ENCODE data around the gene HIVEP1.

Gene HIVEP1

DNA sequence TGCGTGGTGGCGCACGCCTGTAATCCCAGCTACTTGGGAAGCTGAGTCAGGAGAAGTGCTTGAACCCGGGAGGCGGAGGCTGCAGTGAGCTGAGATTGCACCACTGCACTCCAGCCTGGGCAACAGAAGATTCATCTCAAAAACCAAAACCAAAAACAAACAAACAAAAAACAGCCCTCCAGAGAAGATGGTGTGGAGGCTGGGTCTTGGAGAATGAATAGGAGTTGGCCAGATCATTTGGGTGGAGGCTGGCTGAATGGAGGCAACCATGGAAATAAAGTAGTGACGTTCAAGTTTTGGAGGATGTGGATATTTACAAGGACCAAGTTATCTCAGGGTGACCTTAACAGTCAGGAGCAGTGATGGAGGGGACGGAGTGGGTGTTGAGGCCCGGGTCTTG is 24.7 kb downstream of the HIVEP1 start:
- H2BK5ac ChIP-seq (ENCODE audit: low read length) = no peak overlapping the region
- H3K36me3 ChIP-seq (replicated peaks in 1 of 2; ENCODE audit: control insufficient read depth in 2 of 2, insufficient read depth in 2 of 2, low read length in 2 of 2) = no peaks in the 10 kb centered on the region
- H3K9ac ChIP-seq (ENCODE audit: low read depth, low read length, poor library complexity) = no peak overlapping the region
- no CpG with 5 or more reads among the region's 8 CpGs for WGBS, 2 donors (ENCODE audit: extremely low coverage in 2 of 2, insufficient read length in 2 of 2, insufficient replicate concordance in 1 of 2)
- no peak overlapping the region for H4K8ac ChIP-seq (ENCODE audit: low read depth, low read length)
- DNase-seq (ENCODE audit: low spot score) = no peak
- no peaks in the 10 kb centered on the region for H3K27me3 ChIP-seq (ENCODE audit: control insufficient read depth in 3 of 3, insufficient read depth in 3 of 3, low read depth in 1 of 3, low read length in 3 of 3)
- H3K79me1 ChIP-seq (ENCODE audit: low read depth, low read length) = no peaks in the 10 kb centered on the region
- no peak overlapping the region for H2BK15ac ChIP-seq (ENCODE audit: low read length)
- H3K4me1 ChIP-seq (ENCODE audit: control insufficient read depth in 2 of 2, insufficient read depth in 1 of 2, low read depth in 1 of 2, low read length in 2 of 2) = peaks cover 3 to 6% of the 10 kb centered on the region in 2 donors
- no peak overlapping the region for H3K4me2 ChIP-seq (ENCODE audit: insufficient read depth, low read length, poor library complexity, severe bottlenecking)
- H3K4ac ChIP-seq (ENCODE audit: low read length) = no peak overlapping the region
- peaks cover 2 to 4% of the 10 kb centered on the region in 2 donors for H3K9me3 ChIP-seq (replicated peaks in 1 of 2; ENCODE audit: control insufficient read depth in 2 of 2, insufficient read depth in 1 of 2, low read depth in 1 of 2, low read length in 2 of 2)
- no peak overlapping the region for H3K4me3 ChIP-seq (ENCODE audit: low read length in 2 of 2)
- H2AFZ ChIP-seq (ENCODE audit: low read length) = no peak overlapping the region
- H2AK5ac ChIP-seq (ENCODE audit: low read depth, low read length) = no peak overlapping the region
- no peak overlapping the region for H3K27ac ChIP-seq (replicated peaks; ENCODE audit: low read length)
- H2BK120ac ChIP-seq (ENCODE audit: low read depth, low read length) = no peak overlapping the region
- no peak overlapping the region for H3K14ac ChIP-seq (ENCODE audit: low read length)
- H2BK12ac ChIP-seq (ENCODE audit: low read length) = no peak overlapping the region
- no peak overlapping the region for H4K91ac ChIP-seq (ENCODE audit: low read depth, low read length, poor library complexity)
- no peak overlapping the region for H3K23ac ChIP-seq (ENCODE audit: low read depth, low read length, poor library complexity)
- no peak overlapping the region for H3K18ac ChIP-seq (ENCODE audit: low read length)

DNA sequence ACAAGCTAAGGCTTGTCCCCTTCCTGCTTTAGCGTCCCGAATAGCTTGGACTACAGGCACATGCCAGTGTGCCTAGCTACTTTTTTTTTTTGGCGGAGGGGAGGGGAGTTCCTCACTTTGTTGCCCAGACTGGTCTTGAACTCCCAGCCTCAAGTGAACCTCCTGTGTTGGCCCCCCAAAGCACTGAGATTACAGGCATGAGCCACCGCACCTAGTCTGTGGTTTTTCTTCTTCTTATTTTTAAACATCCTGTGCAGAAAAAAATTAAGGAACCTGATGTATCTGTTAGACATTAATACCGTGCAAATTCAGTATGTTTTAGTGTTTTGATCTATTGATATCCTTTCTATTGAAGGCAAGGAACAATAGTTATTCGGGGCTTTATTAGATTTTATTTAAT is 25.7 kb downstream of the HIVEP1 start:
- no peak for DNase-seq (ENCODE audit: low spot score)

DNA sequence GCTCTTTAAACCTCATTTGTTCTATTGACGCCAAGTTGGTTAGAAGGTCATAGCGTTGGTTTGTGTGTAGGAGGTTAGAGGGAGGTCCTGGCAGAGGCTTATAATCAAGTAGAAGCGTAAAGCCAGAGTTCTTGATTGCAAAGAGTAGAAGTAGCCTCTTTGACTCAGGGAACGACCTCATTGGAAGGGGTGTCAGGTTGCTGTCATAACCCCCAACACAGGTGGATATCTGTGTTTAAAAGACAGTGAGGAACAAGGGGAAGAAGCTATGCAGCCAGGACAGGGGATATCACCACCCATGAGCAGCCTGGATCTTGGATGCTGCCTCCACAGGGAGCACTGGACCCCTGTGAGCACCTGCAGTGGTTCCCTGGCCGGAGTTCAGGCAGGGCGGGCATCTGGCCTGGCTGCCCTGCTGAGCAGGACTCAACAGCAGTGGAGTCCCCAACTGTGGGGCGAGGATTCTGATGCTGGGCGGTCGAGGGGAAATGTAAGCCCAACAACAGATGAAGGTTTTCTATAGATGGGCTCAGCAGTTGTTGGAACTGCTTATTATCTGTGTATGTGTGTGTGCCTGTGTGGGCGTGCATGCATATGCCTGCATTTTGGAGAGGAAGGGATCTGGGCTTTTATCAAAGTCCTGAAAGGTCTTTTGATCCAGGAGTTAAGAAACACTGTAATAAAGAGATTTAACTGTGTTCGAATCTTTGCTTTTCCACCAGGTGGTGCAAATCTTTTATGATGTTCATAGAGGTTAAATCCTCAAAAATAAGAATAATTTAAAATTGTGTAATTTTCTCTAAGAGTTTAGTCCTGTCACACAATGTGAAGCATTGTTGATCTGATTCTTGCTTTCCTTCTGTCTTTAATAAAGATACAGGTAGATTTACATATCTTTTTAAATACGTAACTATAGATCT is 27.7 kb downstream of the HIVEP1 start:
- Histone ChIP-seq H2BK5ac (ENCODE audit: low read length) (no peak overlapping the region), H4K91ac (ENCODE audit: low read depth, low read length, poor library complexity) (no peak overlapping the region), H3K79me1 (ENCODE audit: low read depth, low read length) (no peaks in the 10 kb centered on the region), H2BK120ac (ENCODE audit: low read depth, low read length) (no peak overlapping the region), H2AFZ (ENCODE audit: low read length) (no peak overlapping the region), H3K36me3 (replicated peaks in 1 of 2; ENCODE audit: control insufficient read depth in 2 of 2, insufficient read depth in 2 of 2, low read length in 2 of 2) (no peaks in the 10 kb centered on the region), H3K18ac (ENCODE audit: low read length) (peak overlapping the region; percentile 7), H2AK5ac (ENCODE audit: low read depth, low read length) (no peak overlapping the region), H4K8ac (ENCODE audit: low read depth, low read length) (no peak overlapping the region), H2BK12ac (ENCODE audit: low read length) (peak overlapping the region; percentile 7), H3K27me3 (ENCODE audit: control insufficient read depth in 3 of 3, insufficient read depth in 3 of 3, low read depth in 1 of 3, low read length in 3 of 3) (no peaks in the 10 kb centered on the region), H3K9me3 (replicated peaks in 1 of 2; ENCODE audit: control insufficient read depth in 2 of 2, insufficient read depth in 1 of 2, low read depth in 1 of 2, low read length in 2 of 2) (peaks cover 2 to 4% of the 10 kb centered on the region in 2 donors), H3K4me3 (ENCODE audit: low read length in 2 of 2) (peak overlapping the region in 1 of 2 donors; percentile 51), H3K14ac (ENCODE audit: low read length) (no peak overlapping the region), H3K9ac (ENCODE audit: low read depth, low read length, poor library complexity) (no peak overlapping the region), H3K27ac (replicated peaks; ENCODE audit: low read length) (no peak overlapping the region), H3K23ac (ENCODE audit: low read depth, low read length, poor library complexity) (no peak overlapping the region), H3K4ac (ENCODE audit: low read length) (no peak overlapping the region), H3K4me2 (ENCODE audit: insufficient read depth, low read length, poor library complexity, severe bottlenecking) (no peak overlapping the region), H2BK15ac (ENCODE audit: low read length) (no peak overlapping the region), H3K4me1 (ENCODE audit: control insufficient read depth in 2 of 2, insufficient read depth in 1 of 2, low read depth in 1 of 2, low read length in 2 of 2) (peaks cover under 1 to 4% of the 10 kb centered on the region in 2 donors)
- WGBS, 2 donors (ENCODE audit: extremely low coverage in 2 of 2, insufficient read length in 2 of 2, insufficient replicate concordance in 1 of 2) = no CpG with 5 or more reads among the region's 12 CpGs
- no peak for DNase-seq (ENCODE audit: low spot score)

More for the DNA sequence above, 25.7 kb downstream of the HIVEP1 start:
- H4K91ac ChIP-seq (ENCODE audit: low read depth, low read length, poor library complexity) = no peak overlapping the region
- H2AK5ac ChIP-seq (ENCODE audit: low read depth, low read length) = no peak overlapping the region
- no peak overlapping the region for H2AFZ ChIP-seq (ENCODE audit: low read length)
- no peak overlapping the region for H3K23ac ChIP-seq (ENCODE audit: low read depth, low read length, poor library complexity)
- H3K9ac ChIP-seq (ENCODE audit: low read depth, low read length, poor library complexity) = no peak overlapping the region
- no peak overlapping the region for H3K27ac ChIP-seq (replicated peaks; ENCODE audit: low read length)
- no peak overlapping the region for H3K14ac ChIP-seq (ENCODE audit: low read length)
- H3K18ac ChIP-seq (ENCODE audit: low read length) = no peak overlapping the region
- no peaks in the 10 kb centered on the region for H3K79me1 ChIP-seq (ENCODE audit: low read depth, low read length)
- no peaks in the 10 kb centered on the region for H3K36me3 ChIP-seq (replicated peaks in 1 of 2; ENCODE audit: control insufficient read depth in 2 of 2, insufficient read depth in 2 of 2, low read length in 2 of 2)
- H3K4ac ChIP-seq (ENCODE audit: low read length) = no peak overlapping the region
- no peak overlapping the region for H3K4me3 ChIP-seq (ENCODE audit: low read length in 2 of 2)
- H2BK5ac ChIP-seq (ENCODE audit: low read length) = no peak overlapping the region
- H4K8ac ChIP-seq (ENCODE audit: low read depth, low read length) = no peak overlapping the region
- no peak overlapping the region for H2BK15ac ChIP-seq (ENCODE audit: low read length)
- no CpG with 5 or more reads among the region's 6 CpGs for WGBS, 2 donors (ENCODE audit: extremely low coverage in 2 of 2, insufficient read length in 2 of 2, insufficient replicate concordance in 1 of 2)
- no peak overlapping the region for H2BK12ac ChIP-seq (ENCODE audit: low read length)
- H3K4me1 ChIP-seq (ENCODE audit: control insufficient read depth in 2 of 2, insufficient read depth in 1 of 2, low read depth in 1 of 2, low read length in 2 of 2) = peaks cover 3 to 6% of the 10 kb centered on the region in 2 donors
- no peak overlapping the region for H3K4me2 ChIP-seq (ENCODE audit: insufficient read depth, low read length, poor library complexity, severe bottlenecking)
- H3K27me3 ChIP-seq (ENCODE audit: control insufficient read depth in 3 of 3, insufficient read depth in 3 of 3, low read depth in 1 of 3, low read length in 3 of 3) = no peaks in the 10 kb centered on the region
- H3K9me3 ChIP-seq (replicated peaks in 1 of 2; ENCODE audit: control insufficient read depth in 2 of 2, insufficient read depth in 1 of 2, low read depth in 1 of 2, low read length in 2 of 2) = peaks cover 2 to 4% of the 10 kb centered on the region in 2 donors
- H2BK120ac ChIP-seq (ENCODE audit: low read depth, low read length) = no peak overlapping the region

DNA sequence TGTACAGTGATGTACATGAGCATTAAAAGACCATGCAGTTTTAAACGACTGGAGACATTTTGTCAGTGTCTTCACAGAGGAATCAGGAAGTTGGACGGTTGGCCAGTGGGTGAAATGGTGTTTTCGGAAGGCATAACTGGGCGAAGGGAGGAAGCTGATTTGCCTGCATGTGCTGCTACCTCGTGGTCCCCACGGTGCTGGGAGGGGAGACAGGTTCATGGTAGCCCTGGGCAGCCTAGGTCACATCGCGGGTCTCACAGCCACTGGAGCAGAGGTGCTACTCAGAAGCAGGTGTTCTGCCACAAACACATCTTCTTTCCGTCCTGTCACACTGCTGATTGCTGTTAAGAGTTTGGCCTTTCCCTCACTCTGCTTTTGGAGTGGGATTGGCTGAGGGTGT is 35.2 kb downstream of the HIVEP1 start:
- no peak for DNase-seq (ENCODE audit: low spot score)
- H3K4me2 ChIP-seq (ENCODE audit: insufficient read depth, low read length, poor library complexity, severe bottlenecking) = no peak overlapping the region
- no peak overlapping the region for H3K4me3 ChIP-seq (ENCODE audit: low read length in 2 of 2)
- H2AK5ac ChIP-seq (ENCODE audit: low read depth, low read length) = no peak overlapping the region
- no peak overlapping the region for H3K18ac ChIP-seq (ENCODE audit: low read length)
- no peak overlapping the region for H3K9ac ChIP-seq (ENCODE audit: low read depth, low read length, poor library complexity)
- no peaks in the 10 kb centered on the region for H3K36me3 ChIP-seq (replicated peaks in 1 of 2; ENCODE audit: control insufficient read depth in 2 of 2, insufficient read depth in 2 of 2, low read length in 2 of 2)
- no peak overlapping the region for H2BK5ac ChIP-seq (ENCODE audit: low read length)
- no peaks in the 10 kb centered on the region for H3K9me3 ChIP-seq (replicated peaks in 1 of 2; ENCODE audit: control insufficient read depth in 2 of 2, insufficient read depth in 1 of 2, low read depth in 1 of 2, low read length in 2 of 2)
- no peak overlapping the region for H4K91ac ChIP-seq (ENCODE audit: low read depth, low read length, poor library complexity)
- no peak overlapping the region for H2BK15ac ChIP-seq (ENCODE audit: low read length)
- H3K4me1 ChIP-seq (ENCODE audit: control insufficient read depth in 2 of 2, insufficient read depth in 1 of 2, low read depth in 1 of 2, low read length in 2 of 2) = no peaks in the 10 kb centered on the region
- no peak overlapping the region for H3K4ac ChIP-seq (ENCODE audit: low read length)
- no peak overlapping the region for H2BK120ac ChIP-seq (ENCODE audit: low read depth, low read length)
- no peak overlapping the region for H3K14ac ChIP-seq (ENCODE audit: low read length)
- H4K8ac ChIP-seq (ENCODE audit: low read depth, low read length) = no peak overlapping the region
- no peak overlapping the region for H2AFZ ChIP-seq (ENCODE audit: low read length)
- H3K23ac ChIP-seq (ENCODE audit: low read depth, low read length, poor library complexity) = peak overlapping the region; percentile 0
- H3K27me3 ChIP-seq (ENCODE audit: control insufficient read depth in 3 of 3, insufficient read depth in 3 of 3, low read depth in 1 of 3, low read length in 3 of 3) = no peaks in the 10 kb centered on the region
- WGBS, 2 donors (ENCODE audit: extremely low coverage in 2 of 2, insufficient read length in 2 of 2, insufficient replicate concordance in 1 of 2) = no CpG with 5 or more reads among the region's 9 CpGs
- no peak overlapping the region for H2BK12ac ChIP-seq (ENCODE audit: low read length)
- H3K27ac ChIP-seq (replicated peaks; ENCODE audit: low read length) = no peak overlapping the region
- peaks cover 1% of the 10 kb centered on the region for H3K79me1 ChIP-seq (ENCODE audit: low read depth, low read length)

Measured in neuronal stem cell (in vitro differentiated cells).